GM12801 (cell line): ENCODE data around the gene SHB.

Experiments used
- CTCF ChIP-seq: IDR thresholded peaks from one replicate; pipeline ENCODE4 v1.5.1; 2011; ENCODE audit warnings: control low read depth; ENCODE audit not compliant: insufficient read length; ENCODE audit errors: extremely low read depth

The SHB gene

GRCh38 chr9:38009990-38010389 lies 59.0 kb downstream of the SHB start:
- TF ChIP-seq CTCF: no peak

- TF ChIP-seq CTCF: no peak
Measured at GRCh38 chr9:38009035-38009501, 60.0 kb downstream of the SHB start.

GRCh38 chr9:38008168-38009034 lies 60.6 kb downstream of the SHB start:
- no peak for TF ChIP-seq CTCF

- TF ChIP-seq CTCF: no peak
Measured at GRCh38 chr9:38007016-38007415, 62.0 kb downstream of the SHB start.

- no peak for TF ChIP-seq CTCF
Measured at GRCh38 chr9:38006163-38006562, 62.9 kb downstream of the SHB start.

GRCh38 chr9:38004809-38005560 lies 64.0 kb downstream of the SHB start:
- TF ChIP-seq CTCF: no peak

- no peak for TF ChIP-seq CTCF
Measured at GRCh38 chr9:38003946-38004808, 64.8 kb downstream of the SHB start.
